Body of pancreas (tissue), 4 donors: Measurements from ENCODE around the gene CRYGN.

ENCODE experiments used
- POLR2A ChIP-seq, 3 donors: fragments of 450-650 bp; IDR thresholded peaks; one replicate each; pipeline ENCODE4 v1.6.1; 2016; ENCODE audit warnings: antibody characterized with exemption in 3 of 3, mild to moderate bottlenecking in 2 of 3
- TF ChIP-seq, protein P1 (sequence below), 7 experiments: fragments of 450-650 bp in 4 of 7; fragments of 200-600 bp in 3 of 7; sonication (generic) in 3 of 7; IDR thresholded peaks; one replicate each; pipeline ENCODE4 v1.5.1; 2016 to 2019; ENCODE audit warnings: antibody characterized with exemption in 7 of 7

- TF ChIP-seq, protein P1, sequence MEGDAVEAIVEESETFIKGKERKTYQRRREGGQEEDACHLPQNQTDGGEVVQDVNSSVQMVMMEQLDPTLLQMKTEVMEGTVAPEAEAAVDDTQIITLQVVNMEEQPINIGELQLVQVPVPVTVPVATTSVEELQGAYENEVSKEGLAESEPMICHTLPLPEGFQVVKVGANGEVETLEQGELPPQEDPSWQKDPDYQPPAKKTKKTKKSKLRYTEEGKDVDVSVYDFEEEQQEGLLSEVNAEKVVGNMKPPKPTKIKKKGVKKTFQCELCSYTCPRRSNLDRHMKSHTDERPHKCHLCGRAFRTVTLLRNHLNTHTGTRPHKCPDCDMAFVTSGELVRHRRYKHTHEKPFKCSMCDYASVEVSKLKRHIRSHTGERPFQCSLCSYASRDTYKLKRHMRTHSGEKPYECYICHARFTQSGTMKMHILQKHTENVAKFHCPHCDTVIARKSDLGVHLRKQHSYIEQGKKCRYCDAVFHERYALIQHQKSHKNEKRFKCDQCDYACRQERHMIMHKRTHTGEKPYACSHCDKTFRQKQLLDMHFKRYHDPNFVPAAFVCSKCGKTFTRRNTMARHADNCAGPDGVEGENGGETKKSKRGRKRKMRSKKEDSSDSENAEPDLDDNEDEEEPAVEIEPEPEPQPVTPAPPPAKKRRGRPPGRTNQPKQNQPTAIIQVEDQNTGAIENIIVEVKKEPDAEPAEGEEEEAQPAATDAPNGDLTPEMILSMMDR (IDR thresholded peaks at IDR 0.05) = no peak
- TF ChIP-seq POLR2A (IDR thresholded peaks at IDR 0.05) = no peak
Observed at GRCh38 chr7:151406886-151407583, 32.9 kb downstream of the CRYGN start.
